ENCODE data around the gene MPV17L2.

Gene MPV17L2

GRCh38 chr19:18160971-18161635, 31.9 kb upstream of the MPV17L2 start:
- DNase-seq (ENCODE audit: low read depth), result peak; percentile 70

GRCh38 chr19:18161636-18162002, 31.4 kb upstream of the MPV17L2 start:
- no peak for DNase-seq (ENCODE audit: low read depth)

GRCh38 chr19:18164072-18164471, 28.9 kb upstream of the MPV17L2 start:
- DNase-seq (ENCODE audit: low read depth), result no peak

GRCh38 chr19:18165794-18166544, 27.0 kb upstream of the MPV17L2 start:
- DNase-seq (ENCODE audit: low read depth), result no peak

- DNase-seq (ENCODE audit: low read depth), result no peak
Observed at GRCh38 chr19:18167011-18167410, 26.0 kb upstream of the MPV17L2 start.

- DNase-seq (ENCODE audit: low read depth), result no peak
Observed at GRCh38 chr19:18167975-18168645, 24.9 kb upstream of the MPV17L2 start.

- no peak for DNase-seq (ENCODE audit: low read depth)
Observed at GRCh38 chr19:18168673-18169381, 24.2 kb upstream of the MPV17L2 start.

GRCh38 chr19:18170714-18171255, 22.2 kb upstream of the MPV17L2 start:
- DNase-seq (ENCODE audit: low read depth), result no peak

GRCh38 chr19:18171605-18172327, 21.3 kb upstream of the MPV17L2 start:
- DNase-seq (ENCODE audit: low read depth), result no peak

GRCh38 chr19:18172331-18173053, 20.5 kb upstream of the MPV17L2 start:
- no peak for DNase-seq (ENCODE audit: low read depth)

- DNase-seq (ENCODE audit: low read depth), result no peak
Observed at GRCh38 chr19:18173054-18173571, 19.9 kb upstream of the MPV17L2 start.

- no peak for DNase-seq (ENCODE audit: low read depth)
Observed at GRCh38 chr19:18173572-18174288, 19.3 kb upstream of the MPV17L2 start, which contains the start of gene IFI30. IFI30 (plus strand) TSS chr19:18173813; CDS start chr19:18173842, 29 bp downstream.

GRCh38 chr19:18174983-18175382, 18.0 kb upstream of the MPV17L2 start:
- DNase-seq (ENCODE audit: low read depth), result no peak

- DNase-seq (ENCODE audit: low read depth), result no peak
Observed at GRCh38 chr19:18176367-18177310, 16.4 kb upstream of the MPV17L2 start.

GRCh38 chr19:18179957-18180356, 13.1 kb upstream of the MPV17L2 start:
- DNase-seq (ENCODE audit: low read depth), result no peak

- DNase-seq (ENCODE audit: low read depth), result no peak
Observed at GRCh38 chr19:18183529-18183928, 9.5 kb upstream of the MPV17L2 start.

- no peak for DNase-seq (ENCODE audit: low read depth)
Observed at GRCh38 chr19:18185538-18185937, 7.5 kb upstream of the MPV17L2 start.

GRCh38 chr19:18190278-18190677, 2.7 kb upstream of the MPV17L2 start:
- DNase-seq (ENCODE audit: low read depth), result no peak

GRCh38 chr19:18191640-18192062, 1.4 kb upstream of the MPV17L2 start:
- no peak for DNase-seq (ENCODE audit: low read depth)
